Type B pancreatic cell (in vitro differentiated cells): ENCODE measurements around the gene MORN1. TPM values are rescaled to one million over a fixed set of nuclear protein-coding genes. Genes with fewer than 3 reads are reported as not detected.

Source experiments
- DNase-seq: peaks from one replicate; pipeline ENCODE4 v3.0.0; 2021; ENCODE audit warnings: mixed read lengths; ENCODE audit not compliant: unreplicated experiment; ENCODE audit errors: extremely low spot score
- H3K27ac Mint-ChIP-seq: 2 replicates; pipeline ENCODE4 v1.8.0; 2021; ENCODE audit warnings: mild to moderate bottlenecking, mixed read lengths
- H3K27me3 Mint-ChIP-seq: 2 replicates; pipeline ENCODE4 v1.8.0; 2021; ENCODE audit warnings: mixed read lengths
- H3K36me3 Mint-ChIP-seq: 2 replicates; pipeline ENCODE4 v1.8.0; 2021; ENCODE audit warnings: mixed read lengths
- H3K4me1 Mint-ChIP-seq: one replicate; pipeline ENCODE4 v1.8.0; 2021; ENCODE audit warnings: mixed read lengths; ENCODE audit not compliant: unreplicated experiment
- H3K4me3 Mint-ChIP-seq: 2 replicates; pipeline ENCODE4 v1.8.0; 2021; ENCODE audit warnings: mild to moderate bottlenecking, mixed read lengths
- H3K9me3 Mint-ChIP-seq: 2 replicates; pipeline ENCODE4 v1.8.0; 2021; ENCODE audit warnings: mixed read lengths
- total RNA-seq: library from RNA; stranded (reverse); gene quantifications from 2 replicates; pipeline ENCODE4 v1.2.1, GENCODE V29; 2021; ENCODE audit warnings: low replicate concordance
- TF ChIP-seq, protein P1 (sequence below): fragments of 200-600 bp; sonication (generic); conservative IDR thresholded peaks from 2 replicates; pipeline ENCODE4 v1.5.0; 2021; ENCODE audit warnings: antibody characterized with exemption, mild to moderate bottlenecking

MORN1 gene
- total RNA-seq, 1 donor from 2014 or later: 27.5 TPM

- Mint-ChIP-seq H3K27me3 (no peaks in the 10 kb centered on the region), H3K27ac (no peak overlapping the region), H3K36me3 (no peaks in the 10 kb centered on the region), H3K9me3 (no peaks in the 10 kb centered on the region), H3K4me3 (no peak overlapping the region), H3K4me1 (no peaks in the 10 kb centered on the region)
- TF ChIP-seq, protein P1, sequence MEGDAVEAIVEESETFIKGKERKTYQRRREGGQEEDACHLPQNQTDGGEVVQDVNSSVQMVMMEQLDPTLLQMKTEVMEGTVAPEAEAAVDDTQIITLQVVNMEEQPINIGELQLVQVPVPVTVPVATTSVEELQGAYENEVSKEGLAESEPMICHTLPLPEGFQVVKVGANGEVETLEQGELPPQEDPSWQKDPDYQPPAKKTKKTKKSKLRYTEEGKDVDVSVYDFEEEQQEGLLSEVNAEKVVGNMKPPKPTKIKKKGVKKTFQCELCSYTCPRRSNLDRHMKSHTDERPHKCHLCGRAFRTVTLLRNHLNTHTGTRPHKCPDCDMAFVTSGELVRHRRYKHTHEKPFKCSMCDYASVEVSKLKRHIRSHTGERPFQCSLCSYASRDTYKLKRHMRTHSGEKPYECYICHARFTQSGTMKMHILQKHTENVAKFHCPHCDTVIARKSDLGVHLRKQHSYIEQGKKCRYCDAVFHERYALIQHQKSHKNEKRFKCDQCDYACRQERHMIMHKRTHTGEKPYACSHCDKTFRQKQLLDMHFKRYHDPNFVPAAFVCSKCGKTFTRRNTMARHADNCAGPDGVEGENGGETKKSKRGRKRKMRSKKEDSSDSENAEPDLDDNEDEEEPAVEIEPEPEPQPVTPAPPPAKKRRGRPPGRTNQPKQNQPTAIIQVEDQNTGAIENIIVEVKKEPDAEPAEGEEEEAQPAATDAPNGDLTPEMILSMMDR: no peak
- DNase-seq: no peak
These were observed 48.1 kb downstream of the MORN1 start for GRCh38 chr1:2343023-2343935.

GRCh38 chr1:2342384-2343022, 48.9 kb downstream of the MORN1 start:
- Mint-ChIP-seq H3K9me3 (no peaks in the 10 kb centered on the region), H3K4me3 (no peak overlapping the region), H3K36me3 (no peaks in the 10 kb centered on the region), H3K4me1 (no peaks in the 10 kb centered on the region), H3K27me3 (no peaks in the 10 kb centered on the region), H3K27ac (no peak overlapping the region)
- TF ChIP-seq, protein P1: no peak
- DNase-seq: no peak

GRCh38 chr1:2341706-2342383, 49.5 kb downstream of the MORN1 start:
- DNase-seq: no peak
- no peaks in the 10 kb centered on the region for H3K36me3 Mint-ChIP-seq
- H3K27ac Mint-ChIP-seq: no peak overlapping the region
- TF ChIP-seq, protein P1: no peak
- H3K9me3 Mint-ChIP-seq: no peaks in the 10 kb centered on the region
- H3K4me3 Mint-ChIP-seq: no peak overlapping the region
- H3K27me3 Mint-ChIP-seq: no peaks in the 10 kb centered on the region
- H3K4me1 Mint-ChIP-seq: no peaks in the 10 kb centered on the region

DNA sequence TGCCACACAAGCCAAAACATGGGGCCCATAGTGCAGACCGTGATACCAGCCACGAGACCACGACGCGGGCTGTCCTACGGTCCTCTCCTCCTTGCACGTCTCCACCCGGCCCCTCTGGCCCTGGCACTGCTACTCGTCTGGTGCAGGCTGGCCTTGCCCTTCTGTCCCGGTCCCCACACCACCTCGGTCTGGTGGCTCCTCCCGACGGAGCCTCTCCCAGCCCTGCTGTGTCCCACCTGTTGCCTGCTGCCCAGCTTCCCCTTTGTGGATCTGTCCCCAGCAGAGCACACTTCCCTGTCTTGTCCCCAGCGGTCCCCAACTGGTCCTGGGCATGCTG, 50.5 kb downstream of the MORN1 start:
- Mint-ChIP-seq H3K9me3 (no peaks in the 10 kb centered on the region), H3K27me3 (no peaks in the 10 kb centered on the region), H3K27ac (no peak overlapping the region), H3K36me3 (no peaks in the 10 kb centered on the region), H3K4me3 (no peak overlapping the region), H3K4me1 (no peaks in the 10 kb centered on the region)
- TF ChIP-seq, protein P1: no peak
- DNase-seq: no peak

GRCh38 chr1:2340086-2340917, 51.1 kb downstream of the MORN1 start:
- no peaks in the 10 kb centered on the region for H3K27me3 Mint-ChIP-seq
- H3K36me3 Mint-ChIP-seq: no peaks in the 10 kb centered on the region
- DNase-seq: no peak
- TF ChIP-seq, protein P1: no peak
- no peak overlapping the region for H3K4me3 Mint-ChIP-seq
- H3K27ac Mint-ChIP-seq: no peak overlapping the region
- no peaks in the 10 kb centered on the region for H3K4me1 Mint-ChIP-seq
- H3K9me3 Mint-ChIP-seq: no peaks in the 10 kb centered on the region
